SK-N-SH treated with all-trans-retinoic acid at 6 μM for 48 hours (cell line): Measurements from ENCODE around the gene BRD4.

Experiments used
- ATAC-seq: fragments of 200-7000 bp; cut with Tn5 transposase; 3 replicates; pipeline ENCODE4 v1.9.1; 2020; ENCODE audit warnings: mild to moderate bottlenecking, moderate library complexity
- ARNTL ChIP-seq: fragments of 450-650 bp; formaldehyde crosslinking; IDR thresholded peaks from 2 replicates; pipeline ENCODE4 v1.5.0; 2020; ENCODE audit warnings: low read depth, mild to moderate bottlenecking, moderate library complexity, borderline replicate concordance
- CSDC2 ChIP-seq: fragments of 250-450 bp; sonication (Bioruptor Pico); IDR thresholded peaks from 2 replicates; pipeline ENCODE4 v1.5.0; 2020; ENCODE audit warnings: mild to moderate bottlenecking, moderate library complexity
- ESRRG ChIP-seq: fragments of 250-450 bp; sonication (Bioruptor Pico); IDR thresholded peaks from 2 replicates; pipeline ENCODE4 v1.6.1; 2021; ENCODE audit warnings: mild to moderate bottlenecking
- GLIS3 ChIP-seq: fragments of 250-450 bp; sonication (Bioruptor Pico); IDR thresholded peaks from 2 replicates; pipeline ENCODE4 v1.5.0; 2020; ENCODE audit warnings: mild to moderate bottlenecking, moderate library complexity
- ISL1 ChIP-seq: fragments of 250-450 bp; sonication (Bioruptor Pico); IDR thresholded peaks from 2 replicates; pipeline ENCODE4 v2.1.2; 2022; ENCODE audit warnings: mild to moderate bottlenecking, moderate library complexity
- POU6F1 ChIP-seq: fragments of 250-450 bp; sonication (Bioruptor Pico); IDR thresholded peaks from 2 replicates; pipeline ENCODE4 v1.8.0; 2021; ENCODE audit warnings: low read depth, mild to moderate bottlenecking, moderate library complexity, borderline replicate concordance
- PPARA ChIP-seq: fragments of 250-450 bp; sonication (Bioruptor Pico); IDR thresholded peaks from 2 replicates; pipeline ENCODE4 v1.5.0; 2020; ENCODE audit warnings: mild to moderate bottlenecking, borderline replicate concordance
- RARB ChIP-seq: fragments of 250-450 bp; sonication (Bioruptor Pico); IDR thresholded peaks from 2 replicates; pipeline ENCODE4 v1.8.0; 2021; ENCODE audit warnings: mild to moderate bottlenecking, moderate library complexity
- SNAI2 ChIP-seq: fragments of 250-450 bp; sonication (Bioruptor Pico); IDR thresholded peaks from 2 replicates; pipeline ENCODE4 v1.5.0; 2020; ENCODE audit warnings: mild to moderate bottlenecking, moderate library complexity
- TCF4 ChIP-seq: fragments of 250-450 bp; sonication (Bioruptor Pico); IDR thresholded peaks from 2 replicates; pipeline ENCODE4 v1.8.0; 2021; ENCODE audit warnings: mild to moderate bottlenecking, moderate library complexity, borderline replicate concordance
- TSHZ2 ChIP-seq: fragments of 250-450 bp; sonication (Bioruptor Pico); IDR thresholded peaks from 2 replicates; pipeline ENCODE4 v1.5.0; 2020; ENCODE audit warnings: mild to moderate bottlenecking, moderate library complexity
- ZC3H10 ChIP-seq: fragments of 250-450 bp; sonication (Bioruptor Pico); IDR thresholded peaks from 2 replicates; pipeline ENCODE4 v1.5.1; 2021; ENCODE audit warnings: mild to moderate bottlenecking, moderate library complexity
- ZFP3 ChIP-seq: fragments of 250-450 bp; sonication (Bioruptor Pico); IDR thresholded peaks from 2 replicates; pipeline ENCODE4 v1.5.0; 2020; ENCODE audit warnings: mild to moderate bottlenecking, moderate library complexity
- ZFP30 ChIP-seq: fragments of 450-650 bp; formaldehyde crosslinking; IDR thresholded peaks from 2 replicates; pipeline ENCODE4 v1.5.0; 2022; ENCODE audit warnings: mild to moderate bottlenecking, moderate library complexity
- ZNF565 ChIP-seq: fragments of 450-650 bp; formaldehyde crosslinking; conservative IDR thresholded peaks from 2 replicates; pipeline ENCODE4 v1.5.0; 2020; ENCODE audit warnings: low read depth, mild to moderate bottlenecking, moderate library complexity
- ZNF8 ChIP-seq: fragments of 450-650 bp; formaldehyde crosslinking; IDR thresholded peaks from 2 replicates; pipeline ENCODE4 v1.5.0; 2020; ENCODE audit warnings: mild to moderate bottlenecking, moderate library complexity
- TF ChIP-seq, protein P1 (sequence below): fragments of 250-450 bp; sonication (Bioruptor Pico); IDR thresholded peaks from 2 replicates; pipeline ENCODE4 v1.5.1; 2021; ENCODE audit warnings: mild to moderate bottlenecking, moderate library complexity

Gene BRD4

GRCh38 chr19:15379999-15380647 lies 47.8 kb upstream of the BRD4 start:
- TF ChIP-seq TCF4 (CRISPR knock-in tag) (no peak), ZNF8 (CRISPR knock-in tag) (peak; percentile 66; the same call in 1 of the 2 replicates), SNAI2 (CRISPR knock-in tag) (0 out of 2 replicates have a peak, but pooled peaks have one; percentile 36)
- peak; percentile 24 for ATAC-seq

GRCh38 chr19:15379083-15379998 lies 47.0 kb upstream of the BRD4 start, which contains the start of gene AKAP8:
AKAP8 (minus strand) TSS chr19:15379787; CDS start chr19:15379731, 56 bp downstream.
- TF ChIP-seq ZFP3 (CRISPR knock-in tag) (0 out of 2 replicates have a peak, but pooled peaks have one; percentile 13), ZC3H10 (CRISPR knock-in tag) (peak; percentile 85), TCF4 (CRISPR knock-in tag) (no peak), SNAI2 (CRISPR knock-in tag) (0 out of 2 replicates have a peak, but pooled peaks have one; percentile 24), ESRRG (CRISPR knock-in tag) (peak; percentile 85), GLIS3 (CRISPR knock-in tag) (peak; percentile 95; the same call in 1 of the 2 replicates), CSDC2 (CRISPR knock-in tag) (no peak)
- TF ChIP-seq, protein P1, sequence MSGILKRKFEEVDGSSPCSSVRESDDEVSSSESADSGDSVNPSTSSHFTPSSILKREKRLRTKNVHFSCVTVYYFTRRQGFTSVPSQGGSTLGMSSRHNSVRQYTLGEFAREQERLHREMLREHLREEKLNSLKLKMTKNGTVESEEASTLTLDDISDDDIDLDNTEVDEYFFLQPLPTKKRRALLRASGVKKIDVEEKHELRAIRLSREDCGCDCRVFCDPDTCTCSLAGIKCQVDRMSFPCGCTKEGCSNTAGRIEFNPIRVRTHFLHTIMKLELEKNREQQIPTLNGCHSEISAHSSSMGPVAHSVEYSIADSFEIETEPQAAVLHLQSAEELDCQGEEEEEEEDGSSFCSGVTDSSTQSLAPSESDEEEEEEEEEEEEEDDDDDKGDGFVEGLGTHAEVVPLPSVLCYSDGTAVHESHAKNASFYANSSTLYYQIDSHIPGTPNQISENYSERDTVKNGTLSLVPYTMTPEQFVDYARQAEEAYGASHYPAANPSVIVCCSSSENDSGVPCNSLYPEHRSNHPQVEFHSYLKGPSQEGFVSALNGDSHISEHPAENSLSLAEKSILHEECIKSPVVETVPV (CRISPR knock-in tag), result peak; percentile 43; the same call in 1 of the 2 replicates
- peak; percentile 89 for ATAC-seq

DNA sequence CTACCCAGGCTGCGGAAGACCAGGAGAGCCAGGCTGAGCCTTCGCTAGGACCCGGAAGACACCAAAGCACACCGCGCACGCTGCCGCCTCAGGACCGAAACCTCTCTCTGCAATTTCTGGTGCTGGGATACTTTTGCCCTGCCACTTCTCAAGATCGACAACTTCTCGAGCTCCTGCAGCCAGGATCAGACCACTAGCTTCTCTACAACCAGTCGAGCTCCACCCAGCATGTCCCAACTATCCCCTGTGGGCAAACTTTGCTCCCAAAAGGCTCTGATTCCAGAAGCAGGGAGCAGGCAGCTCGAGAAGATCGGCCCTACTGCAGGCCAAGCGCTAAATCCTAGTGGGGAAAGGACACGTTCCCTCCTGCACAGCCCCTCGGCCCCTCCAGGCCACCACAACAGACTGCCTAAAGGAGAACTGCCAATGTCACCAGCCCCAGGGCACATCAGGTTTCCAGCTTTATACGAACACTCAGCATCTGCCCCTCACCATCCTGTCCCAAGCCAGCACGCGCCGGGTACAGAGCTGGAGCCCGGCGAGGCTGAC lies 46.3 kb upstream of the BRD4 start:
- TF ChIP-seq RARB (CRISPR knock-in tag), result no peak
- TF ChIP-seq, all 23 proteins: peak for 0

DNA sequence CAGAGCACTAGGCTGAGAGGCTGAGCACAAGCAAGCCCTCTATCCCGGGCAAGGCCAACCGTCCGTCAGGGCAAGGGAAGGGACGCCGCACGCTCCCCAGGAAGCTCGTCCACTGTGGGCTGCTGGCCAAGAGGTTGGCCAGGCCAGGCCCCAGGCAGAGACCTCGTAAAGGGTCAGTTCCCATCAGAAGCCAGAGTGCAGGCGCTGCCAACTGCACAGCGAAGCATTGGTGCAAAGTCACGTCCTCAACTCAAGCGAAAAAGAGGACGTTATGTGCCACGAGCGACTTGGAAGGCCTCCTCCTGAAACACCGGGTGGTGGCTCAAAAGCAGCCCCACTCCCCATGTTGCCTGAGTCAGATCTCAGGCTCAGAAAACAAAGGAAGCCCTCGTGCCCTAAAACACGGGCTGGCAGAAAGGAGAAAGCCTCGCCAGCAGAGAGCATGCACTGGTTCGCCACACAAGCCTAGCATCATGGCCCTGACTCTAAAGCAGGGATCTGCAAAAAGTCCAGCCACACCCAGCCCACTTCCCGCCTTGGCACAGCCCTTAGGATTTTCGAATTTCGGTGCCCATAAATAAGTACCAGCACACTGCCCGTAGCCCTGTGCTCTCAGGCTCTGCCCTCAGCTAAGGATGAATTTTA lies 42.6 kb upstream of the BRD4 start:
- no peak for TF ChIP-seq TSHZ2
- no peak for TF ChIP-seq ZNF565 (CRISPR knock-in tag)
- no peak for TF ChIP-seq TCF4 (CRISPR knock-in tag)
- TF ChIP-seq RARB (CRISPR knock-in tag), result no peak
- no peak for ATAC-seq

More for the DNA sequence above, 46.3 kb upstream of the BRD4 start:
- peak; percentile 39 for ATAC-seq

- ATAC-seq, result no peak
- TF ChIP-seq TCF4 (CRISPR knock-in tag) (no peak), POU6F1 (CRISPR knock-in tag) (no peak), TSHZ2 (no peak), PPARA (no peak), ARNTL (no peak), ESRRG (CRISPR knock-in tag) (no peak), CSDC2 (CRISPR knock-in tag) (no peak), ZFP30 (CRISPR knock-in tag) (no peak), SNAI2 (CRISPR knock-in tag) (no peak), ZNF565 (CRISPR knock-in tag) (no peak), ZFP3 (CRISPR knock-in tag) (no peak), ISL1 (no peak)
Observed at GRCh38 chr19:15374105-15374651, 41.8 kb upstream of the BRD4 start.
